8988T (cell line): ENCODE results near the gene ADAMTS7.
A peak's percentile ranks its signal among the peaks of the same experiment; 100 is the strongest.
"Not testable (repeated sequence)": the region's sequence is repeated elsewhere in the genome, so short reads cannot be mapped to it uniquely, and the experiment has no call there.

Experiments
- DNase-seq: peaks from one replicate; pipeline ENCODE4 v3.0.0; 2011

ADAMTS7 gene

GRCh38 chr15:78811124-78811824 is at the start of gene ADAMTS7:
Gene ADAMTS7, minus strand, starts transcription at chr15:78811464. Its CDS starts 244 bp downstream, at chr15:78811220.
- DNase-seq: peak; percentile 93

GRCh38 chr15:78859971-78860719 is 48.9 kb upstream of the ADAMTS7 start:
- DNase-seq: peak; percentile 21

GRCh38 chr15:78855746-78856145 is 44.5 kb upstream of the ADAMTS7 start:
- no peak for DNase-seq

DNA sequence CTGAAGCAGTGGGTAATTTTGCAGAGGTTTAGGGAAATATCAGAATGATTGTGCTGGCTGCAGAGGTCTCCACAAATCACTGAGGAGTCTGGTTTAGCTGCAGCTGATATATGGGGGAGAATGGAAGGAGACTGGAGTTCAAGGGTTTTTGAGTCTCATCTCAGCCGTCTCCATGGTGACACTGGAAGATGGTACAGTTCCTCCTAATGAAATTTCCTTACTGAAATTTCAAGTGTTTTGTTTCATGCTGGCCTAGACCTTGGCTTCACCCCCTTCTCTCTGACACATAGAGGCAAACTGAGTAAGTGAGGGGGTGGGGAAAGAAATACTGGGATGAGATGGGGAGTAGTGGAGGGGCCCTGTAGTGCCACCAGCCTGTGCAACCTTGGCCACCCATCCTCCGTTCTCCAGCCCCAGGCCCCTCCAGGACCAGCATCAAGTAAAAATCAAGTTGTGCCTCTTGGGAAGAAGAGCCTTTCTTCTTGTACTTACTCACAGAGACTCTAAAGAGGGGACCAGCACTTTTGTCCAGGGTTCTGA is 43.6 kb upstream of the ADAMTS7 start:
- no peak for DNase-seq

DNA sequence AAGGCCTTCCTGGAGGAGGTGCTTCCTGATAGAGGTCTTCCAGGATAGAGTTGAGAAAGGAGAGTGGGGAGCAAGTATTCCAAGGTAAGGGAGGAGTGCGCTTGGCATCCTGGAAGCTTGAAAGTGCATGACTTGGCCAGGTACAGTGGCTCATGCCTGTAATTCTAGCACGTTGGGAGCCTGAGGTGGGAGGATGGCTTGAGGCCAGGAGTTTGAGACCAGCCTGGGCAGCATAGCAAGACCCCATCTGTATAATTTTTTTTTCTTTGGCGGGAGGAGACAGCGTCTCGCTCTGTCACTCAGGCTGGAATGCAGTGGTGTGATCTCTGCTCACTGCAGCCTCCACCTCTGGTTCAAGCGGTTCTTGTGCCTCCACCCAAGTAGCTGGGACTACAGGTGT is 42.2 kb upstream of the ADAMTS7 start:
- no peak for DNase-seq

DNA sequence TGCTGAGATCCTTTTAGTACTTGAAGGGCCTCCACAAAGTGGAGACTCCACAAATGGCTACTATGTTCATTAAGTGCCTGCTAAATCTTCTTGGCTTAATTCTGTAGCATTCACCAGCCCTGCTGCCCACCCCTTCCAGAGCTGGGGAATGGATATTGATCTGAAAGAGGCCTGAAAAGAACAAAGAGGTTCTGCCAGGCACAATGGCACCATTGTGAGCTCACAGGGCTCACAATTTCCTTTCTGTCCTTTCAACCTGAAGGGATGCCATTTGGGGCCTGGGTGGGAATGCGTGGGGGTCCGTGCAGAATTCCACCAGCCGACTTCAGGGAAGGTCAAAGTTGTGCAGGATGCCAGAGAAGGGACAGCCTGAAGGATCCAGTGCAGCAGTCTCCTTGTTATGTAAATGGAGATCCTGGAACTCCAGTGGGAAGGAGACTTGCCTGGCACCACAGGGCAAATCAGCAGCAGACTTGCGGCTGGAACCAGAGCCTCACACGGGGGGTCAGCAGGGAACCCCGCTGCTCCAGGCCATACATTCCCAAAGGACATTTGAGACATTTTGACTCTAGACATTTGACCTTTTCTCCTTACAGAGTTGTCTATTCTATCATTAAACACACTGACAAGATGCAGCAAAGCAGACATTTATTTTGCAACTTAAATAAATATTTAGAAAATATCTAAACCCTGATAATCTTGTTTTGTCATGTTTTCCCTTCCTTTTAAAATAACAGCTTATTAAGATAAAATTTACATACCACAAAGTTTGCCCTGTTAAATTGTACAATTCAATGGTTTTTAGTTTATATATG is 39.9 kb upstream of the ADAMTS7 start:
- no peak for DNase-seq

- DNase-seq: no peak
Observed at GRCh38 chr15:78850352-78850751, 39.1 kb upstream of the ADAMTS7 start.

DNA sequence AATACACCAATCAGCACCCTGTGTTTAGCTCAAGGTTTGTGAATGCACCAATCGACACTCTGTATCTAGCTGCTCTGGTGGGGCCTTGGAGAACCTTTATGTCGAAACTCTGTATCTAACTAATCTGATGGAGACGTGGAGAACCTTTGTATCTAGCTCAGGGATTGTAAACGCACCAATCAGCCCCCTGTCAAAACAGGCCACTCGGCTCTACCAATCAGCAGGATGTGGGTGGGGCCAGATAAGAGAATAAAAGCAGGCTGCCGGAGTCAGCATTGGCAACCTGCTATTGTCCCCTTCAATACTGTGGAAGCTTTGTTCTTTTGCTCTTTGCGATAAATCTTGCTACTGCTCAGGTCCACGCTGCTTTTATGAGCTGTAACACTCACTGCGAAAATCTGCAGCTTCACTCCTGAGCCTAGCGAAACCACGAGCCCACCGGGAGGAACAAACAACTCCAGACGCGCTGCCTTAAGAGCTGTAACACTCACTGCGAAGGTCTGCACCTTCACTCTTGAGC is 36.2 kb upstream of the ADAMTS7 start:
- not testable (repeated sequence) for DNase-seq

DNA sequence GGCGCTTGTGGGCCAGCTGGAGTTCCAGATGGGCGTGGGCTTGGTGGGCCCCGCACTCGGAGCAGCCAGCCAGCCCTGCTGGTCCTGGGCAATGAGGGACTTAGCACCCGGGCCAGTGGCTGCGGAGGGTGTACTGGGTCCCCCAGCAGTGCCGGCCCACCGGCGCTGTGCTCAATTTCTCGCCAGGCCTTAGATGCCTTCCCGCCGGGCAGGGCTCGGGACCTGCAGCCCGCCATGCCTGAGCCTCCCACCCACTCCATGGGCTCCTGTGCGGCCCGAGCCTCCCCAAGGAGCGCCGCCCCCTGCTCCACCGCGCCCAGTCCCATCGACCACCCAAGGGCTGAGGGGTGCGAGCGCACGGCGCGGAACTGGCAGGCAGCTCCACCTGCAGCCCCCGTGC is 35.6 kb upstream of the ADAMTS7 start:
- not testable (repeated sequence) for DNase-seq

- no peak for DNase-seq
Observed at GRCh38 chr15:78842519-78842918, 31.3 kb upstream of the ADAMTS7 start.

- no peak for DNase-seq
Observed at GRCh38 chr15:78841891-78842290, 30.6 kb upstream of the ADAMTS7 start.

DNA sequence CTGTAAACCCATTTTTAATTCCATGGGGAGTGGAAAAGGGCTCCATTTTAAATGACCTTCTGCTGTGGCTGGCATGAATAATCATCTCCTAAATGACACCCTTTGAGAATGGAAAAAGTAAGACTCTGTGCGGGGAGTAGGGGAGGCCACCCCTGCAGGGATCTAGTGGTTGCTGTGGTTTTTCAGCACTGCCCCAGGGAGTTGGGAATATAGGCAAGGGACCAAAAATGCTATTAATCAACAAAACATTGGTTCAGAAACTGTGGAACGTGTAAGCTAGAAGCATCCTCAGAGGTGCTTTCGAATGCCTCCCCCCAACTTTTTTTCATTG is 30.1 kb upstream of the ADAMTS7 start:
- no peak for DNase-seq

GRCh38 chr15:78840661-78841375 is 29.6 kb upstream of the ADAMTS7 start:
- DNase-seq: no peak

DNA sequence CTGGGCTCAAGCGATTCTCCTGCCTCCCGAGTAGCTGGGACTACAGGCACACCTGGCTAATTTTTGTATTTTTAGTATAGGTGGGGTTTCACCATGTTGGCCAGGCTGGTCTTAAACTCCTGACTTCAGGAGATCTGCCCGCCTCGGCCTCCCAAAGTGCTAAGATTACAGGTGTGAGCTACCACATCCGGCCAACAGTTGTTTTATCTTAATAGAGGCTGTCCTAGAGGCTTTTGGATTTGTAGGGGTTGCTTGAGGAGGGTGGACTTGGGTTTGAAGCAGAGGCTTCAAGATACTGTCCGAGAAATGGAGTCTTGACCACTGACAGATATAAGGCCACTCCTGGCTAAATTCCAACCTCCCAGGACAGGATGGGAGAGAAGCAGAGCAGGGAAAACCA is 27.9 kb upstream of the ADAMTS7 start:
- DNase-seq: not testable (repeated sequence)

DNA sequence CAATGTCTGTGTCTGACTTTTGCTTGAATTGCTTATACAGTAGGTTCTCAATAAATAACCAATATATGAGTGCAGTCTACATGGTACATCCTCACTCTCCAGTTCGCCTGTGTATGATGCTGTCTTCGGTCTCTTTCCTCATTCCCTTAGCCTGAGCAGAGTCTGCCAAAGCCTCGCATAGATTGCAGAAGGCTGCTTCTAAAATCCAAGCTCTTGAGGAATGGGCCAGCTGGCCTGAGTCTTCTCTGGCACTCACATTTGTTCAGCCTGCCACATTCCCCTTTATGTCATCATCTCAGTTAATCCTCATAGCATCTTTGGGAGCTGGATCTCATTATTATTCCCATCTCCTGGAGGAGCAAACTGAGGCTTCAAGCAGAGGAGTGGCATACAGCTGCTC is 27.2 kb upstream of the ADAMTS7 start:
- DNase-seq: no peak

GRCh38 chr15:78837543-78837942 is 26.3 kb upstream of the ADAMTS7 start:
- no peak for DNase-seq

DNA sequence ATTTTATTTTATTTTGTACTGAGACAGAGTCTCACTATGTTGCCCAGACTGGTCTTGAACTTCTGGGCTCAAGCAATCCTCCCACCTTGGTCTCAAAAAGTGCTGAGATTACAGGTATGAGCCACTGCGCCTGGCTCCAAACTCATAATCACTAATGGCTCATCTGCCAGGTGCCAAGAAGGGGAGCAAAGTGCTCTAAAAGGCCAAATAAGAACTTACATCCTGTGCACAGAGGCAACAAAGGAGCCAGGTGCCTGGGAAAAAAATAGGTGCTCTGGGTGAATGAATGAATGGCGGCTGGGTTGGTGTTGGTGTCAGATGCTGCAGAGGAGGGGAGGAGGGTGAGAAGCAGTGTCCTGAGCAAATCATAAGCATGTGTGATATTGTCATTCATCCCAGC is 25.9 kb upstream of the ADAMTS7 start:
- no peak for DNase-seq

DNA sequence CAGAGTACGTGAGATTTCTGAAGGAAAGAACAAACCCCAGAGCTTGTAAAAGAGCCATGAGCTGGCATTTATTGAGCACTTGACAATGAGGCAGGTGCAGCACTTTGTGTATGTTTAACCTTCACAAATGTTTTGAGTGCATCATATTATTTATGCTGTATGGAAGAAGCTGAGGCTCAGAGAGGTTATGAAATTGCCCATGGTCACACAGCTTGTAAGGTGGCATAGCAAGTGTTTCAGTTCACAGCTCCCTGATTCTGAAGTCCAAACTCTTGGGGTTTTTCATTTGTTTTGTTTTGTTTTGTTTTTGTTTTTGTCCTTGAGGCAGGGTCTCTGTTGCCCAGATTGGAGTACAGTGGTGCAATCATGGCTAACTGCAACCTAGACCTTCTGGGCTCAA is 25.1 kb upstream of the ADAMTS7 start:
- no peak for DNase-seq

DNA sequence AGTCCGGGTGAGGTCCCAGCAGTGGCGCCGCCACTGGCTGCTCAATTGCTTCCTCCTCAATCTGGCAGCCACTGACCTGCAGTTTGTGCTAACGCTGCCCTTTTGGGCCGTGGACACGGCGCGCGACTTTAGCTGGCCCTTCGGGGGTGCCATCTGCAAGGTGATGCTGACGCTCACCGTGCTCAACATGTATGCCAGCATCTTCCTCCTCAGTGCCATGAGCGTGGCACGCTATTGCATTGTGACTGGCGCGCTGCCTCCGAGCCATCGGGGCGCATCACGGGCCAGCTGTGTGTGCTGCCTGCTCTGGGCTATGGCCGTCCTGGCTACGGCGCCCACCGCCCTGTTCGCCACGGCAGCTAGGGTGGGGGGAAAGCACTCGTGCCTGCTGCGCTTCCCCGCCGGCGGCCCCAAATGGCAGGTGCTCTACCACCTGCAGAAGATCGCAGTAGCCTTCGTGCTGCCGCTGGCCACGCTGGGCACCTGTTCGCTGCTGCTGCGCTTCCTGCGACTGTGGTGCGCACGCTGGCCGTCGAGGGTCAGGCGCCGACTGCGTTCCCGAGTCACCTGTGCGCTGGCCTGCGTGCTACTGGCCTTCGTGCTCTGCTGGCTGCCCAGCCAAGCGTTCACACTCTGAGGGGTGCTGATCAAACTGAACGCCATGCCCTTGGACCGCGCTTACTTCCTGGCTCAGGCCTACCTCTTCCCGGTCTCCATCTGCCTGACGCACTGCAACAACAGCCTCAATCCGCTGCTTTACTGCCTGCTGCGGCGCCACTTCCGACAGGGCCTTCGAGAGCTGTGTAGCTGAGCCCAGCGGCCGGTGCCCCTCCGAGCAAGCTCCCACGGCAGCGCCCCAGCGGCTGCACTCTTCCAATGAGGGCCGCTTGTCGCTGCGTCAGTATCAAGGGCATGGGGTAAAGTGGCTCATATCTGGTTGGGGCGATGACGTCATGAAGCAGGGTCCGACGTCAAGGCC is 20.3 kb upstream of the ADAMTS7 start:
- no peak for DNase-seq

DNA sequence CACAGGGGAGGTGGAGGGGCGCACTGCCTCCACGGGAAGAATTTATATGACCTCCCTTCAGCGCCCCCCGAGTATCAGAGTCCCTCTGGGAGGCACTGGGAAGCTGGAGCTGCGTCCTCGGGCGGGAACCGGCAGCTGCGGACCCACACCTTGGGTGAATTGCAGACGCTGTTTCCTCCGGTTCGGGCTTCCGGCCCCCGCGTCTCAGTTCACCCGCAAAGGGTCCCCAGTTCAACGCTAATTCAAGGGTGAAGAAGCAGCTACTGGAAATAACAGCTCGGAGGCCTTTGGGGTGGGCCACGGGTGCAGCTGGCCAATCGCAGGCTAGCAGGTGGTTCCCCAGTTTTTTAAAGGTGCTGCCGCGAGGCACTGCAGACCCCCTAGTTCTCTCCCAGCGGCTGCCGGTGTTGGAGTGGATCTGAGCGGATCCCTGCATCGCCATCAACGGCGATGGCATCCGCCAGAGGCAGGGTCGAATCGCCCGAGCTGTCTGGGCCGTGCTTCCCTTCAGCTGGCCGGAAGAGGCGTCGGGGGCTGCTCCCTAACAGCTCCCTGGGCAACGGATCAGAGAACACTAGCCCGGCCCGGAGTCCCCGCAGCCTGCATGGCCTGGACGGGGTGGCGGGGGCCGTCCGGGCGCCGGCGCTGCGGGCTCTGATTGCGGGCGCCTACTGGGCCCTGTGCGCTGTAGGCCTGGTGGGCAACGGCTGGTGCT is 19.4 kb upstream of the ADAMTS7 start:
- DNase-seq: no peak

DNA sequence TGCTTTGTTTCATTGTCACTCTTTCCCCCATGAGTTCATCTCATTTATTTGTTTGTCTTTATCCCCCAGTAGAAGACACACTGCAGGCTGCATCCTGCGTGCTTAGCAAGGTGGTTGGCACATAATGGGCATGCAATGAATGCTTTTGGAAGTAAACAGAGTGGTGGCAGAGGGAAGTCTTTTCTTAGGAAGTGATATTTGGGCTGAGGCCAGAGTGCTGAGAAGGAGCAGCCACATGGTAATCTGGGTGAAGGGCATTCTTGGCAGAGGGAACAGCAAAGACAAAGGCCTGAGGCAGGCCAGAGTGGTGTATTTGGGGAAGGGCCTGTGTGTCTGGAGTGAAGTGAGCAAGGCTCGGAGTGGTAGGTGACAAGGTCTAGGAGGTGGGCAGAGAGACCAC is 17.7 kb upstream of the ADAMTS7 start:
- DNase-seq: no peak
